K562 (cell line): ENCODE results near the gene OXLD1. TPM values are rescaled to one million over a fixed set of nuclear protein-coding genes. Genes with fewer than 3 reads are reported as not detected.
A peak's percentile ranks its signal among the peaks of the same experiment; 100 is the strongest.

ENCODE experiments used
- BCLAF1 ChIP-seq, 2 experiments: fragments of 450-650 bp in 1 of 2; IDR thresholded peaks; 2 replicates each; pipeline ENCODE4 v1.6.1; 2011 to 2017; ENCODE audit warnings: low read depth in 2 of 2, antibody characterized with exemption in 1 of 2, borderline replicate concordance in 1 of 2, low read length in 1 of 2, mild to moderate bottlenecking in 1 of 2, mixed read lengths in 1 of 2; ENCODE audit not compliant: control insufficient read depth in 1 of 2
- CBFA2T2 ChIP-seq: fragments of 450-650 bp; conservative IDR thresholded peaks from 2 replicates; pipeline ENCODE4 v1.6.1; 2017; ENCODE audit warnings: mild to moderate bottlenecking
- CREB3 ChIP-seq: fragments of 450-650 bp; conservative IDR thresholded peaks from 2 replicates; pipeline ENCODE4 v1.6.1; 2016; ENCODE audit warnings: missing genetic modification characterization, low read depth, mild to moderate bottlenecking, missing compliant biosample characterization, moderate library complexity
- DEAF1 ChIP-seq: fragments of 450-650 bp; formaldehyde crosslinking; IDR thresholded peaks from 2 replicates; pipeline ENCODE4 v1.4.0; 2020; ENCODE audit warnings: mild to moderate bottlenecking, moderate library complexity
- DIDO1 ChIP-seq: fragments of 450-650 bp; IDR thresholded peaks from 2 replicates; pipeline ENCODE4 v1.6.1; 2016; ENCODE audit warnings: low read depth, missing biosample characterization, missing genetic modification characterization
- DMBX1 ChIP-seq: fragments of 250-450 bp; sonication (Bioruptor Pico); IDR thresholded peaks from 2 replicates; pipeline ENCODE4 v1.8.0; 2022; ENCODE audit warnings: inconsistent platforms, mild to moderate bottlenecking, moderate library complexity, borderline replicate concordance
- JUND ChIP-seq, 2 experiments: IDR thresholded peaks; 2 replicates in 1 of 2; 3 replicates in 1 of 2; pipeline ENCODE4 v1.6.1; 2011; ENCODE audit warnings: borderline replicate concordance in 2 of 2, low read depth in 2 of 2, low read length in 2 of 2, improper control_type of control experiment in 1 of 2, missing biosample characterization in 1 of 2, missing genetic modification characterization in 1 of 2, missing genetic modification reagents in 1 of 2
- MYC ChIP-seq, 2 experiments: fragments of 250-450 bp in 1 of 2; sonication (Bioruptor Pico) in 1 of 2; IDR thresholded peaks; 2 replicates each; pipeline versions ENCODE4 v1.5.1 to v1.6.1; 2012 to 2021; ENCODE audit warnings: low read depth in 2 of 2, borderline replicate concordance in 1 of 2, improper control_type of control experiment in 1 of 2, low read length in 1 of 2, mild to moderate bottlenecking in 1 of 2, moderate library complexity in 1 of 2
- POLR2AphosphoS2 ChIP-seq: IDR thresholded peaks from 2 replicates; pipeline ENCODE4 v1.6.1; 2012; ENCODE audit warnings: low read length, improper control_type of control experiment
- POLR2B ChIP-seq: fragments of 450-650 bp; IDR thresholded peaks from 2 replicates; pipeline ENCODE4 v1.6.1; 2018; ENCODE audit warnings: low read depth; ENCODE audit not compliant: partially characterized antibody
- SIX5 ChIP-seq, 2 experiments: IDR thresholded peaks; 2 replicates each; pipeline ENCODE4 v1.6.1; 2011; ENCODE audit warnings: low read length in 2 of 2, borderline replicate concordance in 1 of 2, low read depth in 1 of 2, mild to moderate bottlenecking in 1 of 2, moderate library complexity in 1 of 2; ENCODE audit not compliant: insufficient read depth in 1 of 2
- SUPT5H ChIP-seq: fragments of 450-650 bp; IDR thresholded peaks from 2 replicates; pipeline ENCODE4 v1.6.1; 2016
- TAF7 ChIP-seq: fragments of 450-650 bp; IDR thresholded peaks from 2 replicates; pipeline ENCODE4 v1.6.1; 2016; ENCODE audit warnings: missing genetic modification characterization, missing compliant biosample characterization
- ZNF23 ChIP-seq: fragments of 250-450 bp; sonication (Bioruptor Pico); IDR thresholded peaks from 2 replicates; pipeline ENCODE4 v1.4.0; 2020; ENCODE audit warnings: mild to moderate bottlenecking
- ZNF324 ChIP-seq: fragments of 250-450 bp; sonication (Bioruptor Pico); IDR thresholded peaks from 2 replicates; pipeline ENCODE4 v1.4.0; 2020; ENCODE audit warnings: mild to moderate bottlenecking
- ZNF41 ChIP-seq: fragments of 250-450 bp; sonication (Bioruptor Pico); conservative IDR thresholded peaks from 2 replicates; pipeline ENCODE4 v1.4.0; 2020; ENCODE audit warnings: mild to moderate bottlenecking
- ZNF511 ChIP-seq: sonication (generic); formaldehyde crosslinking; IDR thresholded peaks from 2 replicates; pipeline ENCODE4 v1.8.0; 2022; ENCODE audit warnings: mild to moderate bottlenecking, missing genetic modification reagents
- ZNF707 ChIP-seq: fragments of 250-450 bp; sonication (Bioruptor Pico); conservative IDR thresholded peaks from 2 replicates; pipeline ENCODE4 v1.8.0; 2022; ENCODE audit warnings: inconsistent platforms, mild to moderate bottlenecking, moderate library complexity
- polyA plus RNA-seq, 8 experiments: library from polyadenylated mRNA; depleted of rRNA in 4 of 8; stranded (reverse) in 5 of 8; unstranded in 3 of 8; fragments of >200 nt; fragmentation: Nextera tagmentation in 2 of 8; fragmentation: Illumina TruSeq in 1 of 8; extraction: Ambion mirVana in 2 of 8; extraction: Trizol in 1 of 8; gene quantifications; 2 replicates each; pipeline versions ENCODE4 v1.2.1 to v1.2.3, GENCODE V29; 2011 to 2014; ENCODE audit warnings: inconsistent platforms in 1 of 8, missing spikeins in 1 of 8
- total RNA-seq, 7 experiments: library from RNA; depleted of rRNA in 6 of 7; stranded (reverse); fragments of >200 nt in 6 of 7; fragmentation: Illumina TruSeq in 2 of 7; extraction: Trizol in 2 of 7; gene quantifications; 2 replicates each; pipeline versions ENCODE4 v1.2.1 to v1.2.3, GENCODE V29; 2011 to 2021; ENCODE audit warnings: low replicate concordance in 1 of 7

OXLD1 gene
- total and polyA plus RNA-seq, 9 of the 15 experiments (the other 6 are each of a cell fraction or from before 2014, with no cell fraction given), result 4.4 to 115 (median 29.3) TPM

- peak; percentile 96 for TF ChIP-seq CREB3 (tag)
- no peak for TF ChIP-seq JUND (IDR thresholded peaks at IDR 0.05; ENCODE audit: borderline replicate concordance, low read depth, low read length)
- TF ChIP-seq JUND (tag; IDR thresholded peaks at IDR 0.05; ENCODE audit: borderline replicate concordance, low read depth, low read length), result peak; percentile 59; the same call in 1 of the 3 replicates
- no peak for TF ChIP-seq BCLAF1 (IDR thresholded peaks at IDR 0.05; ENCODE audit: borderline replicate concordance in 1 of 2, control insufficient read depth in 1 of 2, low read depth in 2 of 2, low read length in 1 of 2)
- peak; percentile 87 for TF ChIP-seq MYC (IDR thresholded peaks at IDR 0.05; ENCODE audit: low read depth, low read length)
- peak; percentile 85 for TF ChIP-seq MYC (CRISPR knock-in tag; IDR thresholded peaks at IDR 0.05; ENCODE audit: borderline replicate concordance, low read depth)
- TF ChIP-seq POLR2AphosphoS2, result peak; percentile 71; the same call in 1 of the 2 replicates
- peak; percentile 97 for TF ChIP-seq DMBX1 (CRISPR knock-in tag)
- 0 out of 2 replicates have a peak, but pooled peaks have one; percentile 56 for TF ChIP-seq ZNF23
- peak; percentile 36; the same call in 1 of the 2 replicates for TF ChIP-seq TAF7 (tag)
- TF ChIP-seq POLR2B, result peak; percentile 15
- peak; percentile 80 for TF ChIP-seq ZNF41 (CRISPR knock-in tag)
- peak; percentile 49; the same call in 1 of the 2 replicates for TF ChIP-seq ZNF707
- no peak for TF ChIP-seq DEAF1
- TF ChIP-seq ZNF511 (CRISPR knock-in tag), result peak; percentile 52; the same call in 1 of the 2 replicates
- no peak for TF ChIP-seq CBFA2T2
- TF ChIP-seq SIX5 (IDR thresholded peaks at IDR 0.05; ENCODE audit: borderline replicate concordance in 1 of 2, insufficient read depth in 1 of 2, low read depth in 1 of 2, low read length in 2 of 2), result no peak
- TF ChIP-seq SUPT5H, result 0 out of 2 replicates have a peak, but pooled peaks have one; percentile 27
- no peak for TF ChIP-seq ZNF324 (CRISPR knock-in tag)
- TF ChIP-seq DIDO1 (tag), result no peak
Measured at GRCh38 chr17:81665205-81666091, 957 bp downstream of the OXLD1 start (continued).
